ENCODE data around the gene EIF2D. TPM values are rescaled to one million over a fixed set of nuclear protein-coding genes. Genes with fewer than 3 reads are reported as not detected.
"Not testable (repeated sequence)": the region's sequence is repeated elsewhere in the genome, so short reads cannot be mapped to it uniquely, and the experiment has no call there.

Gene EIF2D
- total RNA-seq, 1 donor from 2014 or later = 47.0 TPM

DNA sequence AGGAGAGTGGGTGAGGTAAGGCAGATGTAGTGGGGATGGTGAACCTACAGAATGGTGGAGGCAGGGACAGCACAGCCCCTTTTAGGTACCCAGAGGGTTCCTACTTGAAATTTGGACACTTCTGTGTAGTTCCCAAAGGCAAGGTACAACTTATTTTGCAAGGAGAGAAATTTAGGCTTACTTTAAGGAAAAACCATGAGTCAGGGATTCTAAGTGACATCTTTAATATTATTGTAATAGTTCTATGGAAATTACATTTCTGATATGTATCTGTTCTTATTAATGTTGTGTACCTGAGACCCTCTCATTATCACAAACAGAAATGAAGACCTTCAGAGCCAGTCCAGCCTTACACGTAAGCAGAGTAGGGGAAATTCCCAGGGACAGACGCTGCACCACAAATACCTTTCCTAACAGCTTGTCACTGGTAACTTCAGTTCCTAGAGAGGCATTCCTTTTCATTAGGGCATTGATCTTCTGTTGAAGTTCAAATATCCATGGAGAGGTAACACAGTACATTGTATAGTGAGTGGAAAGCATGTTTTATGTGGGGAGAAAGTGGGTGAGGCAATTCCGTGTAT is 30.9 kb upstream of the EIF2D start:
- Histone ChIP-seq H3K27ac (no peak overlapping the region), H3K9me3 (no peaks in the 10 kb centered on the region), H3K4me3 (no peak overlapping the region), H3K27me3 (ENCODE audit: low read depth) (no peaks in the 10 kb centered on the region), H3K4me1 (no peaks in the 10 kb centered on the region), H3K36me3 (peaks cover 11% of the 10 kb centered on the region)
- TF ChIP-seq, protein P1, sequence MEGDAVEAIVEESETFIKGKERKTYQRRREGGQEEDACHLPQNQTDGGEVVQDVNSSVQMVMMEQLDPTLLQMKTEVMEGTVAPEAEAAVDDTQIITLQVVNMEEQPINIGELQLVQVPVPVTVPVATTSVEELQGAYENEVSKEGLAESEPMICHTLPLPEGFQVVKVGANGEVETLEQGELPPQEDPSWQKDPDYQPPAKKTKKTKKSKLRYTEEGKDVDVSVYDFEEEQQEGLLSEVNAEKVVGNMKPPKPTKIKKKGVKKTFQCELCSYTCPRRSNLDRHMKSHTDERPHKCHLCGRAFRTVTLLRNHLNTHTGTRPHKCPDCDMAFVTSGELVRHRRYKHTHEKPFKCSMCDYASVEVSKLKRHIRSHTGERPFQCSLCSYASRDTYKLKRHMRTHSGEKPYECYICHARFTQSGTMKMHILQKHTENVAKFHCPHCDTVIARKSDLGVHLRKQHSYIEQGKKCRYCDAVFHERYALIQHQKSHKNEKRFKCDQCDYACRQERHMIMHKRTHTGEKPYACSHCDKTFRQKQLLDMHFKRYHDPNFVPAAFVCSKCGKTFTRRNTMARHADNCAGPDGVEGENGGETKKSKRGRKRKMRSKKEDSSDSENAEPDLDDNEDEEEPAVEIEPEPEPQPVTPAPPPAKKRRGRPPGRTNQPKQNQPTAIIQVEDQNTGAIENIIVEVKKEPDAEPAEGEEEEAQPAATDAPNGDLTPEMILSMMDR (IDR thresholded peaks at IDR 0.05) = no peak
- ATAC-seq (no peak), DNase-seq (no peak)
- intact Hi-C loops (cut with DNase I) = no loop called here

- H3K4me1 ChIP-seq; intact Hi-C loops (cut with DNase I); H3K4me3 ChIP-seq; H3K36me3 ChIP-seq; ATAC-seq; H3K27me3 ChIP-seq (ENCODE audit: low read depth); H3K9me3 ChIP-seq; H3K27ac ChIP-seq; DNase-seq: not testable (repeated sequence)
Measured at GRCh38 chr1:206642074-206642473, 29.8 kb upstream of the EIF2D start.

GRCh38 chr1:206637605-206638004 is 25.3 kb upstream of the EIF2D start:
- TF ChIP-seq, protein P1 (IDR thresholded peaks at IDR 0.05) = no peak
- Histone ChIP-seq H3K27ac (no peak overlapping the region), H3K4me3 (no peak overlapping the region), H3K27me3 (ENCODE audit: low read depth) (no peaks in the 10 kb centered on the region), H3K36me3 (no peaks in the 10 kb centered on the region), H3K4me1 (peaks cover 27% of the 10 kb centered on the region), H3K9me3 (no peaks in the 10 kb centered on the region)
- no peak for ATAC-seq
- intact Hi-C loops (cut with DNase I) = no loop called here
- DNase-seq = no peak

DNA sequence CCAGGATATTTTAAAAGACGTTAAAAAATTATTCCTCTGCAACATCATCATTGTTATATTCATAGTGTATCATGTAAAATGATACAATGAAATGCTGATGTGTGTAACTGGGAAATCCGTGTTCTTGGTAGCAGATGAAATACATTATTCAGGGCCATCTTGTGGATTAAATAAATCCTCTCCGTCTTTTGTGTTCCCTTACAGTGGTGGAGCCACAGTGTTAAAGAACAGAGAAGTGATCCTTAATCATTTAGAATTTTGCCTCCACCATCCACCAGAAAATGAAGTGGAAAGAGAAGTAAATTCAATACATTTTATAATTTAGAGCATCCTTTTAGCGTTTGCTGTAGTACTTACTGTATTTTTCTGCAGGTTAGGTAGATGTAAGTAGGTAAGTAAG is 24.4 kb upstream of the EIF2D start:
- ATAC-seq = no peak
- intact Hi-C loops (cut with DNase I) = no loop called here
- TF ChIP-seq, protein P1 (IDR thresholded peaks at IDR 0.05) = no peak
- no peaks in the 10 kb centered on the region for H3K36me3 ChIP-seq
- no peak for DNase-seq
- peaks cover 27% of the 10 kb centered on the region for H3K4me1 ChIP-seq
- H3K27ac ChIP-seq = no peak overlapping the region
- no peaks in the 10 kb centered on the region for H3K9me3 ChIP-seq
- peak overlapping the region; percentile 83 for H3K4me3 ChIP-seq
- H3K27me3 ChIP-seq (ENCODE audit: low read depth) = no peaks in the 10 kb centered on the region

DNA sequence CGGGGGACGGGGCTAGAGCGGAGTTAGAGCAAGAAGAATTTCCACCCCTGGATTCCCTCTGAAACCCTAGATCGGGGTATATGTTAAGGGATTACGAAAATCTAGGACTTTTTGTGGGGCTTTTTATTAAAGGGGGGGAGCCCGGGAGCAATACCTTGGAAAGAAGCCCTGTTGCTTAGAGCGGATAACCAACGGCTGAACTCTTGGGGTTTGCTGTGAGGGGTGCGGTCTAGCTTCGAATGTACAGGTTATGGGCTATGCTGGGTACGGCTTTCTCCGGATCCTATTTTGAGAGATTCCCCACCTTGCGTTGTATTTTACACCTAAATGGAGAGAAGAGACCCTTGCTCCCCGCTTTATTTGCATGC is 23.7 kb upstream of the EIF2D start:
- no peaks in the 10 kb centered on the region for H3K27me3 ChIP-seq (ENCODE audit: low read depth)
- ATAC-seq (peak in 1 of 2 donors; percentile 6), DNase-seq (no peak)
- H3K27ac ChIP-seq = peak overlapping the region; percentile 81
- no peaks in the 10 kb centered on the region for H3K9me3 ChIP-seq
- peak overlapping the region; percentile 83 for H3K4me3 ChIP-seq
- H3K36me3 ChIP-seq = no peaks in the 10 kb centered on the region
- H3K4me1 ChIP-seq = peaks cover 27% of the 10 kb centered on the region
- TF ChIP-seq, protein P1 (IDR thresholded peaks at IDR 0.05) = no peak
- intact Hi-C loops (cut with DNase I) = no loop called here

DNA sequence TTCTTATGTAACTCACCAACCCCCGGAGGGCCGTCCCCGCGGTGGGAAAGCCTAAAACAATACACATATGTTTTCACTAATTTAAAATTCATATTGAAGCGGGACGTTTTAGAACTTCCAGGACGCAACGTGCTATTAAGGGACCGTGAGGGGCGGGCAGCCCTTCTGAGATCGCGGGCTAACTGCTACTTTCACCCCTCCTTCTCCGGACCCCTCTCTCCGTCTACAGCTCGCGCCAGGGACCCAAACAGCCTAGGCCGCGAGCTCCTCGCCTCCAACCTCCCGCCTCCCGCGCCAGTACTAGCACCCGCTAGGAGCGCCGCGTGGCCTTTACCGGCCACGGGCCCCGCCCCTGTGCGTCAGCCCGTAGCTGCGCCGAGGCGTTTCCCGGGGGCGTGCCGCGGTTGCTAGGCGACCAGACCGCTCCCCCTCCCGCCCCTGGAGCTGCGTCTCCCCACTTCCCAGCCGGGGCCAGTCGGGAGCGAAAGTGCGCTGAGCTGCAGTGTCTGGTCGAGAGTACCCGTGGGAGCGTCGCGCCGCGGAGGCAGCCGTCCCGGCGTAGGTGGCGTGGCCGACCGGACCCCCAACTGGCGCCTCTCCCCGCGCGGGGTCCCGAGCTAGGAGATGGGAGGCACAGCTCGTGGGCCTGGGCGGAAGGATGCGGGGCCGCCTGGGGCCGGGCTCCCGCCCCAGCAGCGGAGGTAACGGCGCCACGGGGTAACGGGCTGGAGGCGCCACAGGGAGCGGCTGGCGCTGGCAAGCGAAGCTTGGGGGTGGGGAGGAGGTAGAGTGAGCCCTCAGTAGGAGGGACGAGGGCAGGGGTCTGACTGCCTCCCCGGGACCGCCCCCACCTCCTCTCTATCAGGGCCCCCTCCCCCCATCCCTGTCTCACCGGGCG is 23.1 kb upstream of the EIF2D start, which contains the start of gene DYRK3:
Gene DYRK3, plus strand, starts transcription at position 457 of the 898 bp plus-strand sequence. Its CDS starts 168 bp downstream, at position 625.
- H3K4me3 ChIP-seq = peak within 1 kb of the TSS; percentile 83
- peak; percentile 97 to 99 for ATAC-seq
- no peaks in the 10 kb centered on the region for H3K27me3 ChIP-seq (ENCODE audit: low read depth)
- H3K4me1 ChIP-seq = peaks cover 27% of the 10 kb centered on the region
- H3K36me3 ChIP-seq = no peaks in the 10 kb centered on the region
- H3K27ac ChIP-seq = peak within 1 kb of the TSS; percentile 81
- no peaks in the 10 kb centered on the region for H3K9me3 ChIP-seq
- DNase-seq = peak; percentile 97
- TF ChIP-seq, protein P1 (IDR thresholded peaks at IDR 0.05) = peak; percentile 10
- intact Hi-C loops (cut with DNase I) = no loop called here
